K562 (cell line): ENCODE data around the gene PIP5KL1. TPM values are rescaled to one million over a fixed set of nuclear protein-coding genes. Genes with fewer than 3 reads are reported as not detected.

ENCODE experiments used
- ASH1L ChIP-seq: fragments of 450-650 bp; IDR thresholded peaks from 2 replicates; pipeline ENCODE4 v1.6.1; 2018; ENCODE audit warnings: borderline replicate concordance, mild to moderate bottlenecking, low read depth; ENCODE audit not compliant: partially characterized antibody
- CC2D1A ChIP-seq: fragments of 450-650 bp; IDR thresholded peaks from 2 replicates; pipeline ENCODE4 v1.6.1; 2017; ENCODE audit warnings: mild to moderate bottlenecking
- CREM ChIP-seq: IDR thresholded peaks from 2 replicates; pipeline ENCODE4 v1.6.1; 2014; ENCODE audit warnings: antibody characterized with exemption, low read depth
- DEAF1 ChIP-seq: fragments of 450-650 bp; formaldehyde crosslinking; IDR thresholded peaks from 2 replicates; pipeline ENCODE4 v1.4.0; 2020; ENCODE audit warnings: mild to moderate bottlenecking, moderate library complexity
- ESRRA ChIP-seq: fragments of 450-650 bp; IDR thresholded peaks from 2 replicates; pipeline ENCODE4 v1.6.1; 2014; ENCODE audit warnings: low read depth, mild to moderate bottlenecking, moderate library complexity, borderline replicate concordance
- HMBOX1 ChIP-seq: sonication (generic); IDR thresholded peaks from 2 replicates; pipeline ENCODE4 v1.6.1; 2016
- MEIS2 ChIP-seq: fragments of 450-650 bp; IDR thresholded peaks from 2 replicates; pipeline ENCODE4 v1.6.1; 2014; ENCODE audit warnings: mild to moderate bottlenecking; ENCODE audit not compliant: partially characterized antibody
- MYBL2 ChIP-seq, 2 experiments: fragments of 450-650 bp in 1 of 2; sonication (generic) in 1 of 2; formaldehyde crosslinking in 1 of 2; IDR thresholded peaks; 2 replicates each; pipeline versions ENCODE4 v1.6.1 to v1.8.1; 2017 to 2022; ENCODE audit warnings: borderline replicate concordance in 1 of 2, inconsistent platforms in 1 of 2, low read depth in 1 of 2, mild to moderate bottlenecking in 1 of 2, missing genetic modification reagents in 1 of 2, moderate library complexity in 1 of 2
- MYC ChIP-seq, 2 experiments: fragments of 250-450 bp in 1 of 2; sonication (Bioruptor Pico) in 1 of 2; IDR thresholded peaks; 2 replicates each; pipeline versions ENCODE4 v1.5.1 to v1.6.1; 2012 to 2021; ENCODE audit warnings: low read depth in 2 of 2, borderline replicate concordance in 1 of 2, improper control_type of control experiment in 1 of 2, low read length in 1 of 2, mild to moderate bottlenecking in 1 of 2, moderate library complexity in 1 of 2
- NBN ChIP-seq: fragments of 450-650 bp; IDR thresholded peaks from 2 replicates; pipeline ENCODE4 v1.6.1; 2016; ENCODE audit warnings: low read depth, mild to moderate bottlenecking
- NRF1 ChIP-seq, 2 experiments: fragments of 450-650 bp; IDR thresholded peaks in 1 of 2; conservative IDR thresholded peaks in 1 of 2; 2 replicates each; pipeline ENCODE4 v1.6.1; 2014; ENCODE audit warnings: mild to moderate bottlenecking in 2 of 2
- ZBTB7A ChIP-seq: IDR thresholded peaks from 2 replicates; pipeline ENCODE4 v1.6.1; 2011; ENCODE audit warnings: low read depth, mild to moderate bottlenecking, low read length, moderate library complexity, borderline replicate concordance; ENCODE audit not compliant: control insufficient read depth
- ZNF224 ChIP-seq: sonication (generic); formaldehyde crosslinking; IDR thresholded peaks from 2 replicates; pipeline ENCODE4 v1.8.0; 2022; ENCODE audit warnings: mild to moderate bottlenecking, missing genetic modification reagents
- ZNF318 ChIP-seq, 2 experiments: fragments of 450-650 bp; IDR thresholded peaks; 2 replicates each; pipeline ENCODE4 v1.6.1; 2016; ENCODE audit warnings: mild to moderate bottlenecking in 2 of 2, borderline replicate concordance in 1 of 2, low read depth in 1 of 2, moderate library complexity in 1 of 2
- ZNF408 ChIP-seq: fragments of 250-450 bp; sonication (Bioruptor Pico); IDR thresholded peaks from 2 replicates; pipeline ENCODE4 v1.4.0; 2020; ENCODE audit warnings: low read depth, mild to moderate bottlenecking, moderate library complexity
- ZNF668 ChIP-seq: fragments of 250-450 bp; sonication (Bioruptor Pico); IDR thresholded peaks from 2 replicates; pipeline ENCODE4 v1.8.0; 2022; ENCODE audit warnings: mild to moderate bottlenecking, inconsistent platforms
- polyA plus RNA-seq, 8 experiments: library from polyadenylated mRNA; depleted of rRNA in 4 of 8; stranded (reverse) in 5 of 8; unstranded in 3 of 8; fragments of >200 nt; fragmentation: Nextera tagmentation in 2 of 8; fragmentation: Illumina TruSeq in 1 of 8; extraction: Ambion mirVana in 2 of 8; extraction: Trizol in 1 of 8; gene quantifications; 2 replicates each; pipeline versions ENCODE4 v1.2.1 to v1.2.3, GENCODE V29; 2011 to 2014; ENCODE audit warnings: inconsistent platforms in 1 of 8, missing spikeins in 1 of 8
- total RNA-seq, 7 experiments: library from RNA; depleted of rRNA in 6 of 7; stranded (reverse); fragments of >200 nt in 6 of 7; fragmentation: Illumina TruSeq in 2 of 7; extraction: Trizol in 2 of 7; gene quantifications; 2 replicates each; pipeline versions ENCODE4 v1.2.1 to v1.2.3, GENCODE V29; 2011 to 2021; ENCODE audit warnings: low replicate concordance in 1 of 7

Gene PIP5KL1
- total and polyA plus RNA-seq, 9 of the 15 experiments (the other 6 are each of a cell fraction or from before 2014, with no cell fraction given) = 0.18 to 4.8 (median 1.2) TPM

GRCh38 chr9:127943731-127944144, 13.2 kb upstream of the PIP5KL1 start (continued):
- TF ChIP-seq ZBTB7A = peak; percentile 80
- peak; percentile 91 for TF ChIP-seq DEAF1
- no peak for TF ChIP-seq HMBOX1
- no peak for TF ChIP-seq ZNF318 (IDR thresholded peaks at IDR 0.05; ENCODE audit: borderline replicate concordance in 1 of 2, low read depth in 1 of 2)
- no peak for TF ChIP-seq MYBL2 (IDR thresholded peaks at IDR 0.05; ENCODE audit: low read depth)
- no peak for TF ChIP-seq MYBL2 (CRISPR knock-in tag; IDR thresholded peaks at IDR 0.05; ENCODE audit: borderline replicate concordance)
- no peak for TF ChIP-seq ASH1L
- peak; percentile 41; the same call in 1 of the 2 replicates for TF ChIP-seq CREM
- TF ChIP-seq NRF1 (conservative IDR thresholded peaks at IDR 0.05 in 1 of 2, IDR thresholded peaks at IDR 0.05 in 1 of 2) = peak; percentile 74 to 79
- TF ChIP-seq ESRRA = peak; percentile 52; the same call in 1 of the 2 replicates
- TF ChIP-seq MEIS2 = no peak
- no peak for TF ChIP-seq ZNF668
- TF ChIP-seq ZNF224 (CRISPR knock-in tag) = no peak
- peak; percentile 71; the same call in 1 of the 2 replicates for TF ChIP-seq CC2D1A
- TF ChIP-seq MYC (IDR thresholded peaks at IDR 0.05; ENCODE audit: low read depth, low read length) = peak; percentile 49; the same call in 1 of the 2 replicates
- TF ChIP-seq MYC (CRISPR knock-in tag; IDR thresholded peaks at IDR 0.05; ENCODE audit: borderline replicate concordance, low read depth) = no peak
- no peak for TF ChIP-seq NBN
- no peak for TF ChIP-seq ZNF408 (CRISPR knock-in tag)
